HG02571 (cell line): Measurements from ENCODE around the gene UPK3B.
"Not testable (repeated sequence)": the region's sequence is repeated elsewhere in the genome, so short reads cannot be mapped to it uniquely, and the experiment has no call there.

Source experiments
- ATAC-seq: cut with Tn5 transposase; IDR thresholded peaks from one replicate; pipeline ENCODE4 v1.9.1; 2021; ENCODE audit warnings: mild to moderate bottlenecking, moderate library complexity; ENCODE audit not compliant: unreplicated experiment

UPK3B gene

DNA sequence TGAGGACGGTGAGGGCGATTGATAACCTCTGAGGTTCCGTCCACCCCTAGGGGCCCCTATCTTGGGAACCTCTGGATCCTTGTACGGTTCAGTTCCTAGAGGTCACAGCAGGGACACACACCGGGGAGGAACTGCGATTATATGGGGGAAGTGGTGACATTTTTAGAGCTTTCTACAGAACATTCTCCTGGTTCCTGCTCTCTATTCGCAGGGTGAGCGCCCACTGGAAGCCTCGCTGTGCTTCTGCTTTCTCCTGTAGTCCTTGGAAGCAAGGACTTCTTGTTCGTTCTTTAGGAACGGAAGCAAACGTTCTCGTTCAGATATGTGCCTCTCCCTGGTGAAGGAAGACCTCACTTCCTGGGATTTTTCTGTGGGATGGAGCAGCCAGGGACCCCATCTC lies 22.4 kb upstream of the UPK3B start:
- ATAC-seq = not testable (repeated sequence)

DNA sequence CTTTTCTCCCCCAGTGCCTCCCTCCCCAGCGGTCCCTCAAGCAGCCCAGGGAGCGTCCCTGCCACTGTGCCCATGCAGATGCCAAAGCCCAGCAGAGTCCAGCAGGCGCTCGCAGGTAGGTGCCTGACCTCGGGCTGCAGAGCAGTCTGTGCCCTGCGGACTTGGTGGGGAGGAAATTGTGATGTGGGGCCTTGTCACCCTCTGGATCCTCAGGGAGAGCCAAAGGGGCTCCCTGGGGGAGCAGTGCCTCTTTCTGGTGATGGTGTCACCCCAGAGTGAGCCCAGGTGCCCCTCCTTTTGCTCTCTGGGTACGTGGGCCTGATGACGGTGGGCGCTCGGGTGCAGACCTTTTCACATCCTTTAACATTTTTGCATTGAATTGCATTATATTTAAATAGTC lies 18.2 kb upstream of the UPK3B start:
- not testable (repeated sequence) for ATAC-seq

DNA sequence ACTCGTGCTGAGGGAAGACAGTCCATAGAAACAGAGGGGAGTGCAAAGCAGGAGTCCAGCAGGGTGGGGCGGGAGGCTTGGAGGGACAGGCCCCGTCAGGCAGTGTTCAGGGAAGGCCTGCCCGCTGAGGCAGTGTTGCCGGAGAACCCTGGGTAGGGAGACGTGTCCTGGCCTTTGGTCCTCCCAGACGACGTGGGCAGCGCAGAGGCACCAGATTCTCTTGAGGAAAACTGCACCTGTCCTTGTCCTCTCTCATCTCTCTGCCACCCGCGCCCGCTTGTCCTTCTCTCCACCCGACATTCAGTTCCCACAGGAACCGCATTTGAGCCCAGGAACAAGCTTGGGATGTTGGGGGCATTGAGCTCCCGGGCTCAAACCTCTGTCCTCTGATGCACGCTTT lies 14.6 kb upstream of the UPK3B start:
- not testable (repeated sequence) for ATAC-seq

DNA sequence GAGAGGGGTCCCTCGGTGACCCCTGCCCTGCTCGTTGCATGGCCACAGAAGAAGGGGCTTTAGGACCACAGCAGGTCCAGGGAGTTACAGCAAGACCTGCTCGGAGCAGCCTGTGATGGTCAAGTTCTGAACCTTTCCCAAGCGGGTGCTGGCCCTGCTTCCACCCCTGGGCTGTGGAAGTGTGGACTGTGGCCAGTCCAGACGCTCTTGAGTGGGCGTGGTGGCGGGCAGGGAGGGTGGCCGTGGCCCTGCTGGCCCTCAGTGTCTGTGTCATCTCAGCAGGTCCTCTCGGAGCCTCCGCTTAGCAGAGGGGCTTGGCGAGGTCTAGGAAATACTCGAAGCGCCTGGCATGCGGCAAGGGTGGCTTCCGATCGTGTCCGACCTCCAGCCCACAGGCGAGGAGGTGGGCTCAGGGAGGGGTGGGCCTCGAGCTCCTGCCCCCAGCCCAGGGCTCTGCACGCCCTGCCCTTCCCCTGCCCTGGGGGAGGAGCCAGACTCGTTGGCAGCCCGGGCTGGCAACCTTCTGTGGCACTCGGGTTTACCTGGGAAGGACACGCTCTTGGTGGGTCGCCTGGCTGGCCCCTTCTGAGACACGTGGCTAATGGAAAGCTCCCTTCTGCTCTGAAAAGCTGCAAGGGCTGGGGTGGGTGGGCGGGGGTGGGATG lies 12.3 kb upstream of the UPK3B start:
- not testable (repeated sequence) for ATAC-seq

GRCh38 chr7:76498583-76499200 lies 11.7 kb upstream of the UPK3B start:
- not testable (repeated sequence) for ATAC-seq

DNA sequence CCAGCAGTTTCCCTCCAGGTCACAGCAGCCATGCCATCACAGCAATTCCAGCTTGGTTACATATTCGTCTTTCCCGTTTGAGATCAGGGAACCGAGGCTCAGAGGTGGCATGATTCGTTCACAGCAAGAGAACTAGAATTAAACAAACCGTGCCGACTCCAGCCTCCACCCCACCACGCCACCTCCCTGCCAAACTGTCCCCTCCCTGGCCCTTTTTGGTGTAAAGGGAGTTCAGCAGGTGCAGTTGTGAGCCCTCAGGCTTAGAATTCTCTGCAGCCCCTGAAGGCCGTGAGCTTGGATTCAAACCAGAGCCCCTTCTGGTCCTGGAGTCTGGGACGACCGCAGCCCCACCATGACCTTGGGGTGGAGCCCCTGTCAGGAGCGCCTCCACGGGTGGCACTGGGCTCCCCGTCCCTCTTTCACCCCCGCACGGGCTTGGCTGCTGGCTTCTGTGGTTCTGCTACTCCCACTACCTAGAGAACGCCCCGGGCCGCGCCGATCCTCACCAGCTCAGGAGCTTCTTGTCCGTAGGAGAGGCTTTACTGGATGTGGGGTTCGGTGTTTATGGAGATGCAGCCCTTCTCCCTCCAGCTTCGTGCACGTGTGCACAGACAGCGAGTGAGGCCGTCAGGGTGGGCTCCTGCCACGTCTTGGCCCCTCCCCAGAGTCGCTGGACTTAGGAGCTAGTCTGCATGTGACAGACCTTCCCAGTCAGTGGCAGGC lies 11.0 kb upstream of the UPK3B start:
- ATAC-seq = not testable (repeated sequence)

- not testable (repeated sequence) for ATAC-seq
Observed at GRCh38 chr7:76499924-76500241, 10.5 kb upstream of the UPK3B start.

GRCh38 chr7:76502224-76502623 lies 8.1 kb upstream of the UPK3B start:
- ATAC-seq = not testable (repeated sequence)

- not testable (repeated sequence) for ATAC-seq
Observed at GRCh38 chr7:76502836-76503235, 7.5 kb upstream of the UPK3B start.

GRCh38 chr7:76503244-76503643 lies 7.1 kb upstream of the UPK3B start:
- not testable (repeated sequence) for ATAC-seq

- not testable (repeated sequence) for ATAC-seq
Observed at GRCh38 chr7:76504351-76505167, 5.8 kb upstream of the UPK3B start.

DNA sequence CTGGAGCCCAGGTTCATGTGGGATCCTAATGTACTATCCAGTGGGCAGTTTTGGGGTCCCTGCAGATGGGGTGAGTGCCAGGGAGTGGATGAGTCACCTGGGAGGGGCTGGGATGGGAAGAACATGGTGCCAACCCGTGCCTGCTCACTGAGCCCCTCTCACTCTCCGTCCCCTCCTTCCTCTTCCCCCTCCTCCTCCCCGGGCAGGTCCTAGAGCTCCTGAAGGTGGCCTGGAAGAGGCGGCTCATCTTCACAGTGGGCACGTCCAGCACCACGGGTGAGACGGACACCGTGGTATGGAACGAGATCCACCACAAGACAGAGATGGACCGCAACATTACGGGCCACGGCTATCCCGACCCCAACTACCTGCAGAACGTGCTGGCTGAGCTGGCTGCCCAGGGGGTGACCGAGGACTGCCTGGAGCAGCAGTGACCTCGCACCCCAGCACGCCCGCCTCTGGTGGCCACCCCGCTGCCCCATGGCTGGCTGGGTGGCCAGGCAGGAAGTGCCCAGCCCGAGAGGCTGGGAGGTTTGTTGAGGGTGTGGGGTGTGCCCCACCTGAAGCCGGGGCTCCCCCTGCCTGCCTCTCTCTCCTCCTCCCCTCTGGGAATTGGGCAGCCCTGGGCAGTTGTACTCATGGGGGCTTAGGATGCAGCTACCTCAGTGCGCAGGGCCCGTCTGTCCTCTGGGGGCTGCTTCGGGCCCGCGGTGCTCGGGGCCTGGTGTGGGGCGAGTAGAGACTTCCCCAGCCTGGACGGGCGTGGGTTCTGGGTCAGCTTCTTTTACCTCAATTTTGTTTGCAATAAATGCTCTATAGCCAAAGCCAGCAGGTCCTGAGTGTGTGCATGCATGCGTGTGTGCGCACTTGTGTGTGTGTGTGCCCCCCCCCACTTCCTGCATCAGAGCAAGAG lies 4.9 kb upstream of the UPK3B start:
- ATAC-seq = no peak

GRCh38 chr7:76506081-76506440 lies 4.3 kb upstream of the UPK3B start:
- no peak for ATAC-seq

DNA sequence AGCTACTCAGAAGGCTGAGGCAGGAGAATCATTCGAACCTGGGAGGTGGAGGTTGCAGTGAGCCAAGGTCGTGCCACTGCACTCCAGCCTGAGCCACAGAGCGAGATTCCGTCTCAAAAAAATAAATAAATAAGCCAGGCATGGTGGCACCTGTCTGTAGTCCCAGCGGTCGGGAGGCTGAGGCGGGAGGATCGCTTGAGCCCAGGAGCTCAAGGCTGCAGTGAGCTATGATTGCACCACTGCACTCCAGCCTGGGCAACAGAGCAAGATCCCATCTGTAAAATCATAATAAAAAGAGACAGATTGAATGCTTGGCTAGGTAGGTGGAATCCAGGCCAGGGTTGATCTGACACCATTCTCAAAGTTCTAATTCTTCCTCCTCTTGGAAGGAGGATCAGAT lies 3.7 kb upstream of the UPK3B start:
- ATAC-seq = not testable (repeated sequence)

- no peak for ATAC-seq
Observed at GRCh38 chr7:76507723-76508406, 2.5 kb upstream of the UPK3B start.

DNA sequence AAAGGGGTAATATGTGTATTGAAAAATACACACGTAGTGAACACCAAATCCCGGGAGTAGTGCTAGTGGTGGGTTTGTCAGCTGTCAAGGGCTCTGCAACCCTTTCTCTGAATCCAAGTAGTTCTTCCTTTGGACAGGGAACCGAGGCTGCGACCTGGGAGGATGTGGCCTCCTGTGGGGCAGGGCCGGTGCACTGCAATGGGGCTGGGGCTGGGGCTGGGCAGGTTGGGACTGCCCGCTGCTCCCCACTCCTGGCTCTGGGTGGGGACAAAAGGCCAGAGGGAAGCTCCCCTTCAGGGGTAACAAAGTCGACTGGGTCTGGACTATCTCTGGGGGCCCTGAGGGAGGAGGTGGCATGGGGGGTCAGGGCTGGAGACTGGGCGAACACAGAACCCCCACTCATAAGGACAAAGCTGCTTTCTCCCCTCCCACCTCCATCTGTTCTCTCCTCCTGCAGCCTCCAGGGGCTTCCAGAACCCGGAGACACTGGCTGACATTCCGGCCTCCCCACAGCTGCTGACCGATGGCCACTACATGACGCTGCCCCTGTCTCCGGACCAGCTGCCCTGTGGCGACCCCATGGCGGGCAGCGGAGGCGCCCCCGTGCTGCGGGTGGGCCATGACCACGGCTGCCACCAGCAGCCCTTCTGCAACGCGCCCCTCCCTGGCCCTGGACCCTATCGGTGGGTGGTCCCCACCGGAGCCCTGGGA lies 1.0 kb downstream of the UPK3B start:
- ATAC-seq = not testable (repeated sequence)

DNA sequence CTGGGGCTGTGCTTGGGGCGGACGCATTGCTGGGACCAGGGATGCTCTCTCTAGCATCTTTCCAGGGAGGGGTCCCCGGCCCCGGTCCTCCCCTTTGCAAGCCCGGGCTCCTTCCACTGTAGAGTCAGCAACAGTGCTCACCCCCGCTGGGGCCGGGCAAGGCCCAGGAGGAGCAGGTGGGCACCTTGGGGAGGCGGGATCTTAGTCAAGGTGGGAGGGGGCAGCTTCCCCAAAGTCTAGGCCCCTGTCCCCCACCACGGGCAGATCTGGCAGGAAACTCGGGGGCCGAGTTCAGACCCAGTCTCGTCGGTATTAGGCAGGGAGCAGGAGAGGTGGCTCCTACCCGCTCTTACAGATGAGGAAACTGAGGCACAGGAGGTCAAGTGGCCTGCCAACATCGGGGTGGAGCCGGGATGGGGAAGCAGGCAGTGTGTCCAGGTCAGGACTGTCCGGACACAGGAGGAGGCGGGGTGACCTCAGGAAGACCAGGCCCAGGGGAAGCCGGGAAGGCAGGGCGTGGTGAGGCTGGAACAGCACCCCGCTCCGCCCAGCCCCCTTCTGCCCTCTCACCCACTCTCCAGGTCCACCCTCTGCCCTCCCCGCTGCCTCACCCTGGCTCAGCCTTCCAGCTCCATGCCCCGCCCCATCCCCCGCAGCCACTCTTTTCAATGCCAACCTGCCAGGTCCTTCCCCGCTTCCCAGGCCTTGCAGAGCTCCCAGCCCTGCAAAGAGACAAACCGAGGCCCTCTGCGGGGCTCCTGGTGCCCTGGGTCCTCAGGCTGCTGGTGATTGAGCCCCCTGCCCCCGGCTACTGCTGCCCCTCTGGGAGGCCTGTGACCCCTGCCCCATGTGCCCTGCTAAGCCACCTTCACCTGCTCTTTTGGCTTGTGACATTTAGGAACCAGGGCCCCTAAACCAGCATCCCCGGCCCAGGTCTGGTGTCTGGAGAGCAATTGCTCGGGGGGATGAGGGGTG lies 1.8 kb downstream of the UPK3B start:
- ATAC-seq = not testable (repeated sequence)
